ENCODE data around the gene UMAD1.

Gene UMAD1

DNA sequence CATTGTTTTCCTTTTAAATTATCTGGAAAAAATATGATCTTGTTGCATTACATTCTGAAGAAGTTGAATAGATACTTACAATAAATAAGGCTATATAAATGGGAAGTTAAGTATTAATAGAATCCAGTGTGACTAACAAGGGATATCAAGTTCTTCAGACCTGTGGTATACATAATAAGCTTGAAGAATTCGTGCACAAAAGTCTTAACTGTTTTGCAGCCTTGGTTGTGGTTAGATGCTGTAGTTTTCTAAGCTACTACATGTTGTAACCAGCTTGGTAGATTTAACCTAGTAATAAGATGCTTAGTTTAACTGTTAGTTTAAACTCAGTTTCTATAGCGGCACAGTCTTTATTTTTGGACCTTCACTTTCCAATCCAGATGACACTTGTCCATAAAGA, 221.8 kb downstream of the UMAD1 start:
- no peak for DNase-seq (ENCODE audit: low read depth)
- TF ChIP-seq, protein P1, sequence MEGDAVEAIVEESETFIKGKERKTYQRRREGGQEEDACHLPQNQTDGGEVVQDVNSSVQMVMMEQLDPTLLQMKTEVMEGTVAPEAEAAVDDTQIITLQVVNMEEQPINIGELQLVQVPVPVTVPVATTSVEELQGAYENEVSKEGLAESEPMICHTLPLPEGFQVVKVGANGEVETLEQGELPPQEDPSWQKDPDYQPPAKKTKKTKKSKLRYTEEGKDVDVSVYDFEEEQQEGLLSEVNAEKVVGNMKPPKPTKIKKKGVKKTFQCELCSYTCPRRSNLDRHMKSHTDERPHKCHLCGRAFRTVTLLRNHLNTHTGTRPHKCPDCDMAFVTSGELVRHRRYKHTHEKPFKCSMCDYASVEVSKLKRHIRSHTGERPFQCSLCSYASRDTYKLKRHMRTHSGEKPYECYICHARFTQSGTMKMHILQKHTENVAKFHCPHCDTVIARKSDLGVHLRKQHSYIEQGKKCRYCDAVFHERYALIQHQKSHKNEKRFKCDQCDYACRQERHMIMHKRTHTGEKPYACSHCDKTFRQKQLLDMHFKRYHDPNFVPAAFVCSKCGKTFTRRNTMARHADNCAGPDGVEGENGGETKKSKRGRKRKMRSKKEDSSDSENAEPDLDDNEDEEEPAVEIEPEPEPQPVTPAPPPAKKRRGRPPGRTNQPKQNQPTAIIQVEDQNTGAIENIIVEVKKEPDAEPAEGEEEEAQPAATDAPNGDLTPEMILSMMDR (conservative IDR thresholded peaks at IDR 0.05; ENCODE audit: low read depth, low read length): no peak
- H3K4me3 ChIP-seq (ENCODE audit: low read depth, low read length): no peak overlapping the region

DNA sequence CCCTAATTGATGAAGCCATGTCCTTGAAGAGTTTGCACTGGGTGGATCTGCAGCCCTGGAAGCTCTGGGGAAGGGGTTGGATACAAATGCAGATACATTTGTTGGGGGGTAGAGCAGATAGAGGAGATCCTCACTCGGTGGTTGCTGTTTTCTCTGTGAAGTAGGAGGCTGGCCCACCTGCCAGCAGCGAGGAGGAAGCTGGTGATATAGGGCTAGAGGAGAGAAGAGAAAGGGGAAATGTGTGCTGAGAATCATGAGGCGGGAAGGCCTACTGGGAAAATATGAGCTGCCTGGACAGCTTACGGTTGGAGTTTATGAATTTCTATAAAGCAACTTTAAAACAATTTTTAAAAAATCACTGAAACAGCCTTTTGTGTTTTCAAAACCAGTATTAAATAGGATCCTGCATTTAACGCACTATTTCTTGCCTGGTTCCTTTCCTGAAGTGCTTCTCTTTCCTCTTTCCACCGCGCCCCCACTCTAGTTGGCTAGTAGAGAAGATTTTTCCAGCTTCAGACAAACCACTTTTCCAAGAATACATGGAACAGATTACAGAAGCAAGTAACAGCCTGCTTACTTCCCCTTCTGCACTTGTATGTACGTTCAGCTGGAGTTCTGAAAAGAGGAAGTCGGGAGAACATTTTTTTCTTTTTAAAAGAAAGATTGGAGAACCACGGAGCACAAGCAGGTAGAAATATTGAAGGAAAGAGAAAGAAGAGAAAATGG, 227.5 kb downstream of the UMAD1 start:
- TF ChIP-seq, protein P1 (conservative IDR thresholded peaks at IDR 0.05; ENCODE audit: low read depth, low read length): no peak
- H3K4me3 ChIP-seq (ENCODE audit: low read depth, low read length): no peak overlapping the region
- no peak for DNase-seq (ENCODE audit: low read depth)

DNA sequence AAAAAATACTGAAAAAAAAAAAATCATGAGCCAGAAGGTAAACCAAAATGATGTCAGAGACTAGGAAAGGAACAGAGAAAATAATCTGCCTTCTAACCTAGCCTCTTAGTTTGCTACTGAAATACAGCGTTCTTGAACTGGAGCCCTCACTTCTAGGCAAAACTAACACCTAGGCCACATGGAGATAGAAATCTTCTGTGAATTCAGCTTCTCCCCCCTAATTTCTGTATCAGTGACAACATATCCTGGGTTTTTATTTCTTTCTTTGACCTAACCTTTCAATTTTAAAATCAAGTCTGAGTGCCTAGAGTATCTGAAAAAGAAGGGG, 228.0 kb downstream of the UMAD1 start:
- no peak overlapping the region for H3K4me3 ChIP-seq (ENCODE audit: low read depth, low read length)
- DNase-seq (ENCODE audit: low read depth): no peak
- TF ChIP-seq, protein P1 (conservative IDR thresholded peaks at IDR 0.05; ENCODE audit: low read depth, low read length): no peak

DNA sequence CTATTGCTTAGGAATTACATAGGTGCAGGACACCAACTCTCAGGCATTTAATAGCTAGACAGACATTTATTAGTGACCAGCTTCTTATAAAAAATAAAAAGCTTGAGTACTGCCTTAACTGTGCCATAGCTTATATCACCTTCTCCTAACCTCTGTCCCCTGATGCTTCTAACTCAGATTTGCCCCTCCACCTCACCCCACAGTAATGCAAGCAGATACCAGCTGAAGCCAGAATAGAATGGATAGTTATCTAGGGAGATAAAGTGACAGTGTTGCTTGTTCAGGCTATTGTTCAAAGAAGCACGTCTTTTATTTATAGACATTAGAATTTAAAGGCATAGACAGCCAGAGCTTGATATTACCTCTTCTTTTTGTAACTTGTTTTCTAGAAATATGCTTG, 228.5 kb downstream of the UMAD1 start:
- H3K4me3 ChIP-seq (ENCODE audit: low read depth, low read length): no peak overlapping the region
- TF ChIP-seq, protein P1 (conservative IDR thresholded peaks at IDR 0.05; ENCODE audit: low read depth, low read length): no peak
- DNase-seq (ENCODE audit: low read depth): no peak

DNA sequence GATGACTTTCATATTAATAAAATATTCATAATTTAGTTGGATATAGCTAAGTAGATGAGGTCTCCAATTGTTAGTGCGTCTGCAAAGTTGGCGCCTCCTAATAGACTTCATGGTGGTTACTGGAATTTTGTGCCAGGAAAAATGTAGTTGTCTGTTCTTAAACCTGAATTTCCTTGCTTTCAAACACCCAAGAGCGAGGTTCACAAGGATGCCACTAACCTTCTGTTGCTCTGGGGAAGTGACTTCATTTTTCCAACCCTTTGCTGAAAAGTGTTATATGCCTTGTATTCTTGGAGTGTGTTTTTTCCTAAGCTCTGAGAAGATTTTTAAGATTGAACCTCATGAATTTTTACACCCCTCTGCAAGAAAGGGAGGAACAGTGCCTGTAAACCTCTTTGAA, 229.1 kb downstream of the UMAD1 start:
- TF ChIP-seq, protein P1 (conservative IDR thresholded peaks at IDR 0.05; ENCODE audit: low read depth, low read length): no peak
- no peak for DNase-seq (ENCODE audit: low read depth)
- H3K4me3 ChIP-seq (ENCODE audit: low read depth, low read length): no peak overlapping the region

DNA sequence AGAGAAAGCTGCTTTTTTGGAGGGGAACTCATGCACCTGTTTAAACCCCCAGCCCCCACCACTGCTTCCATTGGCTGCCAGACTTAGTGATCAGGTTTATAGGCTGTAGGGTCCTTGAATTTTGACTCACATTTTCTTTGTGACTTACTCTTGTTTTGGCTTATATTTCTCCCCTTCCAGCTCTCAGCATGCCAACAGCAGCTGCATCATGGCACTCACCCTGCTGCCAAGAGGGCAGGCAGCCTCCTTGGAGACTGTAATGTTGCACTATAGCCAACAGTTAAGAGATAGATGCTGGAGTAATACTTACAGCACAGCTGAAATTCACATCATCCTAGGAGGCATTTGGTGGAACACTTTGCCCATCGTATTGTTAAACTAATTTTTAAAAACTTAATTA, 230.0 kb downstream of the UMAD1 start:
- no peak overlapping the region for H3K4me3 ChIP-seq (ENCODE audit: low read depth, low read length)
- TF ChIP-seq, protein P1 (conservative IDR thresholded peaks at IDR 0.05; ENCODE audit: low read depth, low read length): no peak
- no peak for DNase-seq (ENCODE audit: low read depth)

DNA sequence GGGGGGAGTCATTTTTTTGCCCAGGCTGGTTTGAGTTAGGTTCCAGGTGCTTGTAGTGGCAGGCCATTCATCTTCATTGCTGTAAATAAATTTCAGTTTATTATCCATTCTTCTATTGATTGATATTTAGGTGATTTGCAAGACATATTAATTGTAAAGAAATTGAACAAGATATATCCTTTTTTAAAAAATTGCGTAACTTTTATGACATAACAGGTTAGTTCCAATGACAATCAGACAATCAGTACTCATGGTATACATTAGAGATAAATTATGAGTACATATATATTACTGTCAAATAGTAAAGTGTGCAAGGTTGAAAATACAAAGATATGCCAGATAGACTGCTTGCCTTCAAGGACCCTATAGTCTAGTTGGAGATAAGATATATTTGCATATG, 235.9 kb downstream of the UMAD1 start:
- no peak overlapping the region for H3K4me3 ChIP-seq (ENCODE audit: low read depth, low read length)
- TF ChIP-seq, protein P1 (conservative IDR thresholded peaks at IDR 0.05; ENCODE audit: low read depth, low read length): no peak
- no peak for DNase-seq (ENCODE audit: low read depth)

All from choroid plexus epithelial cell (primary cell).